Measurements from ENCODE around the gene ZNF860.

DNA sequence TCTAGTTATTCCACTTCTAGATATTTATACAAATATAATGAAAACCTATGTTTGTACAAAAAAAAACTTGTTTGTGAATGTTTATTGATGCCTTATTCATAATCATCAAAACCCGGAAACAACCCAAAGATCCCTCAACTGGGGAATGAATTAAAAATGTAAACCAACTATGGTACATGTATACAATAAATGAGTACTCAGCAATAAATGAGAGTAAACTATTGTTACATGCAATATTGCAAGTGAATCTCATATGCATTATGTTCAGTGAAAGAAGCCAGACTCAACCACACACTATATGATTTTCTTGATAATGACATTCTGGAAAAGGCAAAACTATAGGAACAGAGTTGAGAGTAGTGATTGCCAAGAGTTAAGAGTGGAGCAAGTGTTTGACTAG lies 12.3 kb downstream of the ZNF860 start:
- TF ChIP-seq YY1 (IDR thresholded peaks at IDR 0.05; ENCODE audit: low read depth) = no peak
- no peak for TF ChIP-seq EZH2phosphoT487 (IDR thresholded peaks at IDR 0.05; ENCODE audit: borderline replicate concordance, low read depth)
- TF ChIP-seq, protein P1, sequence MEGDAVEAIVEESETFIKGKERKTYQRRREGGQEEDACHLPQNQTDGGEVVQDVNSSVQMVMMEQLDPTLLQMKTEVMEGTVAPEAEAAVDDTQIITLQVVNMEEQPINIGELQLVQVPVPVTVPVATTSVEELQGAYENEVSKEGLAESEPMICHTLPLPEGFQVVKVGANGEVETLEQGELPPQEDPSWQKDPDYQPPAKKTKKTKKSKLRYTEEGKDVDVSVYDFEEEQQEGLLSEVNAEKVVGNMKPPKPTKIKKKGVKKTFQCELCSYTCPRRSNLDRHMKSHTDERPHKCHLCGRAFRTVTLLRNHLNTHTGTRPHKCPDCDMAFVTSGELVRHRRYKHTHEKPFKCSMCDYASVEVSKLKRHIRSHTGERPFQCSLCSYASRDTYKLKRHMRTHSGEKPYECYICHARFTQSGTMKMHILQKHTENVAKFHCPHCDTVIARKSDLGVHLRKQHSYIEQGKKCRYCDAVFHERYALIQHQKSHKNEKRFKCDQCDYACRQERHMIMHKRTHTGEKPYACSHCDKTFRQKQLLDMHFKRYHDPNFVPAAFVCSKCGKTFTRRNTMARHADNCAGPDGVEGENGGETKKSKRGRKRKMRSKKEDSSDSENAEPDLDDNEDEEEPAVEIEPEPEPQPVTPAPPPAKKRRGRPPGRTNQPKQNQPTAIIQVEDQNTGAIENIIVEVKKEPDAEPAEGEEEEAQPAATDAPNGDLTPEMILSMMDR (IDR thresholded peaks at IDR 0.05) = no peak
- TF ChIP-seq, protein P2, sequence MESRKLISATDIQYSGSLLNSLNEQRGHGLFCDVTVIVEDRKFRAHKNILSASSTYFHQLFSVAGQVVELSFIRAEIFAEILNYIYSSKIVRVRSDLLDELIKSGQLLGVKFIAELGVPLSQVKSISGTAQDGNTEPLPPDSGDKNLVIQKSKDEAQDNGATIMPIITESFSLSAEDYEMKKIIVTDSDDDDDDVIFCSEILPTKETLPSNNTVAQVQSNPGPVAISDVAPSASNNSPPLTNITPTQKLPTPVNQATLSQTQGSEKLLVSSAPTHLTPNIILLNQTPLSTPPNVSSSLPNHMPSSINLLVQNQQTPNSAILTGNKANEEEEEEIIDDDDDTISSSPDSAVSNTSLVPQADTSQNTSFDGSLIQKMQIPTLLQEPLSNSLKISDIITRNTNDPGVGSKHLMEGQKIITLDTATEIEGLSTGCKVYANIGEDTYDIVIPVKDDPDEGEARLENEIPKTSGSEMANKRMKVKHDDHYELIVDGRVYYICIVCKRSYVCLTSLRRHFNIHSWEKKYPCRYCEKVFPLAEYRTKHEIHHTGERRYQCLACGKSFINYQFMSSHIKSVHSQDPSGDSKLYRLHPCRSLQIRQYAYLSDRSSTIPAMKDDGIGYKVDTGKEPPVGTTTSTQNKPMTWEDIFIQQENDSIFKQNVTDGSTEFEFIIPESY (IDR thresholded peaks at IDR 0.05; ENCODE audit: borderline replicate concordance, low read depth) = no peak
- TF ChIP-seq, protein P3, sequence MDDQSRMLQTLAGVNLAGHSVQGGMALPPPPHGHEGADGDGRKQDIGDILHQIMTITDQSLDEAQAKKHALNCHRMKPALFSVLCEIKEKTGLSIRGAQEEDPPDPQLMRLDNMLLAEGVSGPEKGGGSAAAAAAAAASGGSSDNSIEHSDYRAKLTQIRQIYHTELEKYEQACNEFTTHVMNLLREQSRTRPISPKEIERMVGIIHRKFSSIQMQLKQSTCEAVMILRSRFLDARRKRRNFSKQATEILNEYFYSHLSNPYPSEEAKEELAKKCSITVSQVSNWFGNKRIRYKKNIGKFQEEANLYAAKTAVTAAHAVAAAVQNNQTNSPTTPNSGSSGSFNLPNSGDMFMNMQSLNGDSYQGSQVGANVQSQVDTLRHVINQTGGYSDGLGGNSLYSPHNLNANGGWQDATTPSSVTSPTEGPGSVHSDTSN (IDR thresholded peaks at IDR 0.05) = no peak
- no peak for TF ChIP-seq EP300 (IDR thresholded peaks at IDR 0.05; ENCODE audit: borderline replicate concordance in 1 of 2, low read depth in 1 of 2, low read length in 1 of 2)
- TF ChIP-seq SIN3A (IDR thresholded peaks at IDR 0.05; ENCODE audit: borderline replicate concordance, low read depth, low read length) = no peak
